DMS153 (cell line): ENCODE measurements around the gene SLC35E1.

ENCODE experiments used
- DNase-seq: peaks from one replicate; lab custom pipeline; 2025; lab: John Stamatoyannopoulos, UW

Gene SLC35E1

DNA sequence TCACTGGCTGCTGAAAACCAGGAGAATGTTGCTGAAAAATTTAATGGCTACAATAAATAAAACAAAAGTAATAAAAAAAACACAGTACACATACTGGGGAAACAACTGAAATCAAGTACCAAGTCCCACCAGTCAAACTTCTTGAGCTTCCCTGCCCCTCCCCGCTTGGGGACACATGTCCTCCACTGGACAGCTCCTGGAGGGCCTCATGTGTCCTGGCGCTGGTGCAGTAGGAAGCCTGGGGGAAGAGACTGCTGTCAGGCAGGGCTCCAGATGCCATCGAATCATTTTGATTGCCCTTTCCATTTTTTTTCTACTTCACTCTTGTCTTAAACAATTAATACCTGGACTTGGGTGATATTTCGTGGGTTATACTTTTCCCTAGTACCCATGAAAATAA, 26.6 kb upstream of the SLC35E1 start:
- no peak for DNase-seq

DNA sequence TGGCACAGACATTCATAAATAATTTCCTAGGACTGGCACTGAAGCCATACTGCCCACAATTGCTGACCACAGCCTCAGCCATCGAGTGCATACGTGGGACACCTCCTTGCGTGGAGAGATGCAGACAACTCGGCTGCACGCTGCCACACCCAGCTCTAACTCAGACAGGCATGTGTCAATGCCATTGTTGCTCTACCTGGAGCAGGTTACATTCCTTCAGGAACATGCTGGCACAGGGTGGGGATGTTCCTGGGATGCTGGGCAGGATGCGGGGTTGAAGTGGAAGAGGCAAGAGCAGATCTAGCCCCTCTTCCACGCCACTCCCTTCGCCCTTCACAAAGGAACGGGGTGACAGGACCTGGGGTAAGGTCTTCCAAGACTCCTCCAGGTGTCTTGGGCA, 24.2 kb upstream of the SLC35E1 start:
- no peak for DNase-seq

DNA sequence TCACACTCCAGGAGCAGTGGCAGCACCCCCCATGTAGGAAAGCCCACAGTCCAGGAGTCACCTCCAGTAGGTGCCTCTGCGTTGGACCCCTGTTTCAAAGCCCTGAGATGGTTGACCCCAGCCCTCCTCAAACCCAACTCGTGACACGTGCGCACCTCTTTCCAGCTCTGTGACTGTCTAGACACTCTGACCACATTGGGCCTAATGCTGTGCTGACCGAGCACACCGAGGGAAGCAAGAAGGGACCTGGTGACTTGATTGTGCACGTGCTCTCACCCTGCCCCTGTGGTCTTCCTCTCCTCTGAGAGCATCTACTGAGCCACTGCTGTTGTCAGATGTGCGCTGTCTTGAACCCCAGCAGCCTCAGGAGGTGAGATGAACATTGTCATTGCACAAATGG, 22.9 kb upstream of the SLC35E1 start:
- DNase-seq: no peak

DNA sequence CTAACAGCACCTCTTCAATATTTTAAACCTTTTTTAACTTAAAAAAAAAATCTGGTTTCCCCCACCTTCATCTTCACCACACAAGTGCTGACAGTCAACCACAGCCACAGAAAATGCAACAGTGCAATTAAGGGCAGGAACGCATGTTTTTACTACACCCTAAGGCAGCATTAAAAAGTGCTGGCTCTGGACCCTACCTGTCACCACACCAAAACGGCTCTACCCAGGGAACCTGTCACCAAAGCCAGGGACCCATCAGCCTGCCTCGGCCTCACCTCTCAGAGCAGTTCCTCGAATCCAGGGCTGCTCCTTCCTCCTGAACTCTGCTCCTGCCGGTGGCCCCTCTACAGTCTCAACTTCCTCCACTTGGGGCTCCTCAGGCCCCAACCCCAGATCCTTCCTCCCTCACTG, 22.5 kb upstream of the SLC35E1 start:
- DNase-seq: no peak

DNA sequence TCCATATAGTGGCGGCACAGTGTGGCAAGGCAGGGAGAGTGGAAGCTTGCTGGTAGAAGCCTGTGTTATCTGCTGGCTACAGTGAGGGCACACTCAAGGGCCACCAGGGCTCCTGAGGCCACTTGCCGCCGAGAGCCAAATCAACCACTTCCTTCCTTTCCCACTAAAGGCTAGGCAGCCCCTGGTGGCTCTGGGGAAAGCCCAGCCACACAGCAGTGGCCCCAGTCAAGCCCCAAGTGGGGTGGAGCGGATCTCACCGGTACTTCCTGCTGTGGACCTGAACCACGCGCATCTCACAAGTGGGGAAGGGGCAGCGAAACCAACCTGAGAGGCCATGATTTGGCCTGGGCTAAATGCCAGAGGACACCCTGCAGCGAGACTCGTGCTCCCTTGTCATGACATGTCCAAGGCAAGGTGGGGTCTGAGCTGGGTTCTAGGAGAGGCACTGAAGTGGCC, 21.9 kb upstream of the SLC35E1 start:
- no peak for DNase-seq

DNA sequence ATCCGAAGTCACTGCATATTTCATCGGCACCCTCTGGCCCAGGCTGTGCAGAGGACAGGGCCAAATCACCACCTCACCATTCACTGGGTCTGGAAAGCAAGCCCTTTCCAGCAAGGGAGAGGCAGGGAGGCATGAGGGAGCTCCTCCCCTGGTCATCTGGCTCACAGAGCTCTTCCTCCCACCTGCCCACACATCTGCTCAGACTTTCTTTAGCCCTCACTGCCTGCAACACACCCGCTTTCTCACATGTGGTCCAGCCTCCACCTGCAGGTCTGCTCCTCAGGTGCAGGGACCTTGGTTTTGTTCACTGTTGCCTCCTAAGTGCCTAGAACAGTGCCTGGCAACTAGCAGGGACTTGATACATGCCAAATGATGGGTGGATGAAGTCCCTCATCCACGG, 21.0 kb upstream of the SLC35E1 start:
- no peak for DNase-seq

DNA sequence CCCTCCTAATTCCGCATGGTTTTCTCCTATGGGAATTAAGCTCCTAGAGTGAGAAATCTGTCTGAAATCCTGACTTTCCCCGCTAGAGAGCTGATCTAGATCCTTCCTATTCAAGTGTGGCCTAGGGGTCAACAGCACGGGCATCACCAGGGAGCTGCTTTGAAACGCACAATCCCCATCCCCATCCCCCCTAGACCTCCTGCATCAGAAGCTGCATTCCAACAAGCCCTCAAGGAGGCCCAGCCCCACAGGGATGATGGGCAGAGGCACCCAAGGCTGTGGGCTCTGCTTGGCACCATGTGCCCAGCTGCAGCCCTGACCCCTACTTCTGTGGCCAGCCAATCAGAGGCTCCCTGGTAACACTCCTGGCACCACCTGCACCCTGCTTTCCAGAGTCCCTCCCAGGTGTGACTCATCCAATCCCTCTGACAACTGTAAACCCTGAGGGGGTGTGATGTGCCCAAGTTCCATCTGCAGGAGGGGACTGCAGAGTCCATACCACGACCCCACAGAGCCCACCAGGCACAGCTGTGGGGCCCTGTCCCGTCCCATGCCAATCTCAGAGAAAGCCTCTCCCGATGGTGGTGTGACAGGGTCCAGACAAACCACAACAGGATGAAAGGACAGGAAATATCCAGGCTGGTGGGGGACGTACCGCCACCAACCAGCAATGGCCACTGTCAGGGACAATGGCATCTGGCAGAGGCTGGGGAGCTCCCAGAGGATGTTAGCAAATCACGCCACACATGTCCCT, 19.8 kb upstream of the SLC35E1 start:
- DNase-seq: no peak

DNA sequence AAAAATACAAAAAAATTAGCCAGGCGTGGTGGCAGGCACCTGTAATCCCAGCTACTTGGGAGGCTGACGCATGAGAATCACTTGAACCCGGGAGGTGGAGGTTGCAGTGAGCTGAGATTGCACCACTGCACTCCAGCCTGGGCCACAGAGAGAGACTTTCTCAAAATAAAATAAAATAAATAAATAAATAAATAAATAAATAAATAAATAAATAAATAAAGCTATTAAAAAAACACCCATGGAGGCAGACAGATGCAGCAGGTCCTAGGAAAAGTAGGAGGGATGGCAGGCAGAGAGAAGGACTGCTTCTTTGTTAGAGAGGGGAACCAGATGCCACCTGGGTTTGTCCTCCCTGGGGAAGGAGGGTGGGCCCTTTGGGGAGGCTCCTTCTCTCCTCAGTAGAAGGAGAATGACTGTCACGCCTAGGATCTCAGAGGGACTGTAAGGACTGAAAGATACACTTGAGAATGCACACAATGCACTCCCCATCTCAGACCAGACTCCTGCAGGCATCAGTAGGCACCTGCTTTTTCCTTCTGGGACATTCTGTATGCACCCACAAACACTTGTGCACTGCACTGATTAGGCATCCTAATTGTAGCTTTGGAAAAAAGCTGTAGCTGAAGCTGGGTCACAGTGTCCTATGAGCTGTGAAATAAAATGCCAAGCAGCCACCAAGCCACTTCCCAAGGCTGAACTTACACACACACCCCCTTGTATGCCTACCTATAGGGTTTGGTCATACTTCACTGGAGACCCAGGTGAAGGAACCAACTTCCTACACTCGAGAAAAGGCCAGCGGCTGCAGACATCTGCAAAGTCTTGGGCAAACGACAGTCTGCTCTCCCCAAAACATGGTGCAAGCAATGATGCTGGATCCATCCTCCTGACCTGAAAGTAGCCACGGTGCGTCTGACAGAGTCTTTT, 18.9 kb upstream of the SLC35E1 start:
- no peak for DNase-seq

DNA sequence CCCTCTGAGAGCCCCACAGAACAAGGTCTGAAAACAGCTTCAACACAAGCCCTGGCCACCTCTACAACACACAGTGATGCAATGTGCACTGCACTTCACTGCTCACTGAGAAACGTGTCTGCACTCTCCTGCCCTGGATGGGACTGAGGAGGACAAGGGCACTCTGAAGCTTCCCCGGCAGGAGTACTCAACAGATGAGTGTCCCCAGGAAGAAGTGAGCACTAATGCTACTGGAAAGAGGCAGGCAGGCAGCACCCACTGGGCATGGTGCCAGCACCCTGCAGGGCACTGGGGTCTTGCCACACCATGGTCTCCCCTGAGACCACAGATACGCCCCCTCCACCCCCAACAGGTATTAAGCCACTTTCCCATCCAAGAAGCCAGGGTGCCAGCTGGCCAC, 17.7 kb upstream of the SLC35E1 start:
- peak; percentile 5 for DNase-seq

DNA sequence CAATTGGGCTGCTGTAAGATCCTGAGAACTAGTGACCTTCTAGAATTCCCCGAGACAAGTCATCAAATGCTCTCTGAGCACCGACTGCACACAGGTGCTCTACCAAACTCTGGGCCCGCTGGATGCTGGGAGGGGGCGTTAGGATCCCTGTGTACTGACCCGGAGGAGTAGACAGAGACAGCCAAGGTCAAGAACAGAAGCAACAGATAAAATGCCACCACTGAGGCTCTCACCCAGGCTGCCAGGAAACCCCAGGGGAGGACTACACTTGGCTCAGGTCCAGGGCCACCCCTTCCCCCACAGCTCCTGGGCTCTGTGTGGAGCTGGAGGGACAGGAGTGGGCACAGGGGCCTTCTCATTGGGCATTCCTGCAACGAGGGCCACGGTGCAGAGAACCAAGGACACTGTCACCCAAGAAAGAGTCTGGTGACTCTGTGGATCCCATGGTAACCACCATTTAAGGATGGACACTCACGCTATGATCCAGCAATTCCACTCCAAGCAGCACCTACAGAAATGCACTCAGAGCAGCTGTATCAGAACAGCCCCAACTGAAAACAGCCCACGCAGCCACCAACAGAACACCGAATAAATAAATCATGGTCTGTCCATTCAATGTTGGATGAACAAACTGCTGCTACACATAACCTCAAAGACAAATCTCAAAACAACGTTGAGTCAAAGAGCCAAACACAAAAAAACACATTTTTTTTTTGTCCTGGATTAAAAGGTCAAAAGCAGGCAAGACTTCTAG, 16.8 kb upstream of the SLC35E1 start:
- no peak for DNase-seq

DNA sequence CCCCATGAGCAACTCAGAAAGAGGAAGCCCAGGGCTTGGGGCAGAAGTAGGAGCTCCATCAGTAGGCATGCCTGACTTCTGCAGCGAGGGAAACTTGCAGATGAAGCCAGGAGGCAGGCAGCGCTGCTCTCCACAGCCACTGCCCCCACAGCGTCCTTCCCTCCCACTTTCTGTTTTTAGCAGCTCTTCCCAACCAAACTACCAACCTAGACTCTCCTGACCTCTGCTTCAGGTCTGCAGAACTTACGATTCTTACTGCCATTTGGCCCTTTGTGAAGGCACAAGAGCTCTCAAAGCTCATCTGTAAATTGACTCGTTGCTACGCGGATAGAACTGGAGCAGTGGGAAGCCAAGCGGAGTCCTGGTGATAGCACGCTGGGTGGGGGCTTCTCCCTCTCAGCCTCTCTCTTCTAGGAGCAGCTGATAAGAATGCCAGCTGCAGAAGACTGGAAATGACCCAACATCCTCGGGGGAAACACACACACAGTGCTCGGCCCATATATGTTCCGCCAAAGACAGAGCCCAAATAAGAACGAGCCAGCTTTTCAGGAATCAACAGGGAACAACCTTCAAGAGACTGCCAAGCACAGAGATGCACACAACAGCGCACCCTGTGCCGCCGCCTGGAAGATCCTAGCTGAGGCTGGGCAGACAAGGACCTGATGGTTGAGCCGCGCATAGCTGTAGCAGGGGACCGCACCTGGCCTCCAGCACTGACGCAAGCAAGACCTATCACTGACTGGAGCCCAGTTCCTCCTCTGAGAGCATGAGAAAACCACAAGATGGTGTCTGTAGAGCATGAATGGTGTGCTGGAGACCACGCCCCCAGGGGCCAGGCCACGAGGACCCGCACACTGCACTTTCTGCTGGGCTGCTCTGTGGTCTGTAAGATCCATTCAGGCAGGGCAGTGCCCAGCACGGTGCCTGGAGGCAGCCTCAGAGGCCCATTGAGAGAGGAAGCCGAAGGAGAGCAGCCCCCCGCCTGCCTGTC, 15.9 kb upstream of the SLC35E1 start:
- DNase-seq: no peak

DNA sequence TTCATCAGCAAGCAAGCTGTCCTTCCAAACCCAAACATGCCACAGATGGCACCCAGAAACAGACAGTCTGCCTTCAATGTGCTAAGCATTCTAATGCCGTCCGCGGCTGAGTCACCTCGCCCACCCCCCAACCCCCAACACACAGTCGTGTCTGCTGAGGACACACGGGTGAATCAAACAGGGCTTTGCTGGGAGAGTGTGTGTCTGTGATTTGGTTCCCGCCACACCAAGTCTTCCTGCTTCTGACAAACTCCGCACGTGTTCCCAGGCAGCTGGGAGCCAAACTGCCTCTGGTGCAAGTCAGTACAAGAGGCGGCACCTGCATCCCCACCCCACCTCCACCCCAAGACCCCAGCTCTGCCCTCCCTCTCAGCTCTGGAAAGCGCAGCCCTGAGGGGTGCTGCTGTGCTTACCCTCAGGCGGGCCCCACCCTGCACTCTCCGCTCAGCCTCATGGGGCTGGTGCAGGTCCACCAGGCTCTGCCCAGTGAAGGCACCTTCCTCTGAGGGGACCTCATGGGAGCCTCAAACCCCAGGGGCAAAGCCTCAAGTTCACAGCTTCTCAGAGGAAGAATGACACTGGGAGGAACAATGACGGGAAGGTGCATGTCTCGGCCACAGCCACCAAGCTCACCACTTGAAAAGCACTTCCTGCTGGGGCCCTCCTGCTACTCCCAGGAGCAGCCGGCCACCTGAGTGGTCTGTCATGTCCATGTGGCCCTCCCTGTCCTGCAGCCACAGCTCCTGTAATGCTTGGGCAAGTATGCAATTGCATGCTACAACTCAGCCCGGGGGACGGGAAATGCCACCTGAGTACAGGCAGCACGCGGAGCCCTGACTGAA, 15.0 kb upstream of the SLC35E1 start:
- DNase-seq: no peak

DNA sequence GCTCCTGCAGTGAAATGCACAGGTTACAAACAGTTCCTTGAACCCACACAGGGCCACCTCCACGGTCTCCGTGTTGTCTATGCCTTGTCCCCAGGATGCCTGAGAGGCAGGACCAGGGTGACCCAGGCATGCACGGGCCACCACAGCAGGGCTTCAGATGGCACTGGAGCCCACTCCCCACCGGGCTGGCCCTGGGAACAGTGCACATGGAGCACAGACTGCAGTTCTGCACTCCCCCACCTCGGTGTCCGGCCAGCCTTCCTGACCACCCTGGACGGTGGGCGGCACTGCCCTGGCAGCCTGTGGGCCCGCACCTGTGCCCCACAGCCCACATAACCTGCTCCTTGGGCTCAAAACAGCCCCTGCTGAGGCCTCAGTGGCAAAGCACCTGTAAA, 14.3 kb upstream of the SLC35E1 start:
- no peak for DNase-seq

DNA sequence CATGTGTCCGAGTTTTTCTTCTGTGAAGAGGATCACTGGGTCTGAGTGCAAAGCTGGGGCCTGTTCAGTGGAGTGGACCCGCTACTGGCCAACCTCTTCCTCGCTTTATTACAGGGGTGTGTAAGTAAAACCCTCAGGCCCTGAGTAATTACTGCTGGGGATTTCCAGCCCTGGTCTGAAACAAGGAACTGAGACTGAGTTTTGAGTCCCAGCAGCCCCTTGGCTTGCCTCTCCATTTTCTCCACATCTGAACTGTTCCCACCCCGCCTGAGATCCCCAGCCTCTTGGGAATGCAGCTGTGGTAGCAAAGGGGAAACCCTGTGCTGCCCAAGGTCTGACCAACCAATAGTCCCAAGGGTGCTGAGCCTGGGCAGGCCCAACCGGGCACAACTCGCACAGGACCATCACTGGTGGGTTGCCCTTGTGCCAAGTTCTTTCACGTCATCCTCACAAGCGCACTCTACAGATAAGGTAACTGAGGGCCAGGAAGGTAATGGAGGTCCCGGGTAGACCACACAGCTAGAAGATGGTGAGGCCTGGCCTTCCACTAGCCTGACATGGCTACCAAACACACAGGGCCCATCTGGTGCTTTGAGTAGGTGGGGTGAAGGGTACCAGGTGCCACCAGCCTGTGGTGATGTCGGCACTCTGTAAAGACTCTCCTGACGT, 13.7 kb upstream of the SLC35E1 start:
- no peak for DNase-seq

DNA sequence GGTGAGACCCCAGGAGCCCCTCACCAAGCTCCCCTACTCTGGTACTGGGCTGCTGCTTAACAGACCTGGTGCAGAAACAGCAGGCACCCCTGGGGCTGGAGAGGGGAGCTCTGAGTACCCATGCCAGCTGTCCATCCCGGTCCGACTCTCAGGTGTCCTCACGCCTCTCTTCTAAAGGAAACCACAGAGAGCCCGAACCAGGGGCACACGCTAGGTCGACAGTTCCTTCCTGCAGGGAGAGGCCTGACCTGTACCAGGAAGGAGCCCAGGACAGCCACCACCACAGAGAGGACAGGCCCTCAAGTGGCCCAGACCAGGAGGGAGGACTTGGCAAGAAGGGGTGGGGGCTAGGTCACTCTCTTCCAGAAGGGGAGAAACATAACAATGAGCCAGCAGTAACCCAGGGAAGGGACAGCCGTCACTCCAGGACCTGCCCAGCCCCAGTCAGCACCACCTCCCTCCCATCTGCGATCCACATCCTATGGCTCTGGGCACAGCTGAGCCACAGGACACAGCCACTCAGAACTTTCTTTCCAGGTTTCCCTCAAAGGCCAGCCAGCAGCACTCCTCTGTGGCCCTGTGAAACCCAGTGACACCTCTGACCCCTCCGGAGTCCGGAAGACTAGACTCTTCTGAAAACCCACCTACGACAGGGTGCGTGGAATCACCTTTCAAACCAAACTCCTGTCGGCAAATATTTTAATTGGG, 13.0 kb upstream of the SLC35E1 start:
- DNase-seq: no peak

DNA sequence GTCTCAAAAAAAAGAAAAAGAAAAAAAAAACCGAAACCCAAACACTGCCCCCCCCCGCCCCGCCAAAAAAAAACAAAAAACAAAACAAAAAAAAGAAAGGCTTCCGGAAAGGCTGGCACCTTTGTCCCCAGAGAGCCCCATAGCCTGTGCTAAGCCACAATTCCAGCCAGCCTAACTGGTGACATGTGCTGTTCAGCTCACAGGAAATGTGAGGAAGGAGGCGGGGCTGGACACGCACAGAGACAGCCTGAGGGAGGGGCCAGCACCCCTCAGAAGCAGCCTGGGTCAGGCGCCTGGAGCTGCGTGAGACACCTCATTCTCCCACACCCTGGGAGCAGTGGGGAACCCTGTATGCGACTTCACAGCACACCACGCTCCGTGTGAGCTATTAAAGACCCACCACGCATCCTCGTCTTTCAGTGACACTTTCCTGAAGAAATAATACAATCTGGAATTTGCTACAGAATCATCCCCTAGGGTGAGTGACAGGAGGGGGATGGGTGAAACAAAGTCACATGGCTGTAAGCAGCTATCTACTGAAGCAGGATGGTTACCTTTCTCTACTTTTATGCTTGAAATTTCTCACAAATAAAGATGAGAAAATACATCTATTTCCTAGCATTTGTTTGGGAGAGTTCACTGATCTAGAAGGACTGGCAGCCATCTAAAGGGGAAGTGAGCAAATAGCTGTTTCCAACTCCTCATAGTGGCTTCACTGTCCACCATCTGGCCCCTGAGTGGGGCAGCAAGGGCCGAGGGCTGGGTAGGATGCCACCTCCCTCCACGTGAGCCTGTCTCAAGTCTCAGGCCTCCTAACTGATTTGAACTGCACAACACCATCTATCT, 12.3 kb upstream of the SLC35E1 start:
- peak; percentile 56 for DNase-seq

DNA sequence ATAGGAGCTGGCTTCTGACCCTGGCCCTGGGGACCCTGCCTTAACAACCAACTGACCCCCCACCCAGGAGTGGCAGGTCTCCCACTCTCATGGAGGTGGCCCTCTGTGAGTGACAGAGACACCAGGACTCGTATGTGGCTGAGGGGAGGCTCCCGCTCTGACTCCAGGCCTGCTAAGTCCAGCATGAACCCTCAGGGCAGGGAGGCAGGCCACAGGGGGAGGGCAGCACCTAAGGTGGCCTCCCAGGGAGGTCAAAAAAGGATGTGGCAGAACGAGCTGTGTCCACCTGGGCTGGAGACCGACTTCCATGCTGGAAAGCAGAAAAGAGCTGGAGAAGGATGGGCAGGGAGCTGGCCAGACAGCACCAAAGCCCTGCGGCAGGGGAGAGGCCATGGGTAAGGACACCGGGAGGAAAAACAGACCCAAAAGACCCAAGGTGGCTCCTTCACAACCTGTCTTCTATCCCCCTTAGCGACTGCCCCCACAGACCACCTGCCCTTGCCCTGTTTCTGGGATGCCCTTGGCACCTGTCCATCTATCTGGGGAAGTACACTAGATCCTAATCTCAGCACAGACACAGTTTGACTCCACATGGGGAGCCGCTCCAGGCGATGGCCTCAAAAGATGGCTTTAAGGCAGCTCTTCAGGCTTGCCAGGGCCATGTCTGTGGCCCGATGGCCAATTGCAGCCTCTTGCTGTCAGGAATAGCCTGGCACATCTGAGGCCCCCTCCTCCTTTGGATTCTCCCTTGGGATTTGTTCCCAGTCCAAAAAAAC, 10.5 kb upstream of the SLC35E1 start:
- no peak for DNase-seq
